ENCODE results near the gene LCLAT1.

Gene LCLAT1

GRCh38 chr2:30645081-30645744, 198.2 kb downstream of the LCLAT1 start:
- no peak overlapping the region for H3K4me3 ChIP-seq (ENCODE audit: low read depth, low read length)
- POLR2A ChIA-PET = no interaction called here
- TF ChIP-seq CTCF (IDR thresholded peaks at IDR 0.05; ENCODE audit: insufficient read depth, low read length, missing control alignments) = no peak
- DNase-seq (ENCODE audit: low read depth, low spot score) = no peak
- CTCF ChIA-PET = interaction anchor here (0.6 kb wide), 1 partner anchor 62 kb away, joined by 3 read pairs; no protein-coding TSS in a partner anchor

GRCh38 chr2:30645745-30646119, 198.7 kb downstream of the LCLAT1 start:
- POLR2A ChIA-PET = no interaction called here
- CTCF ChIA-PET = interaction anchor here (0.8 to 1.1 kb wide), 2 partner anchors 11 to 13 kb away, joined by 3 read pairs; no protein-coding TSS in a partner anchor
- no peak for TF ChIP-seq CTCF (IDR thresholded peaks at IDR 0.05; ENCODE audit: insufficient read depth, low read length, missing control alignments)
- DNase-seq (ENCODE audit: low read depth, low spot score) = no peak
- no peak overlapping the region for H3K4me3 ChIP-seq (ENCODE audit: low read depth, low read length)

- ChIA-PET CTCF (no interaction called here), POLR2A (no interaction called here)
- TF ChIP-seq CTCF (IDR thresholded peaks at IDR 0.05; ENCODE audit: insufficient read depth, low read length, missing control alignments) = no peak
- DNase-seq (ENCODE audit: low read depth, low spot score) = no peak
- H3K4me3 ChIP-seq (ENCODE audit: low read depth, low read length) = no peak overlapping the region
Measured at GRCh38 chr2:30647752-30648457, 200.9 kb downstream of the LCLAT1 start.

GRCh38 chr2:30649278-30649677, 202.2 kb downstream of the LCLAT1 start:
- no peak for DNase-seq (ENCODE audit: low read depth, low spot score)
- H3K4me3 ChIP-seq (ENCODE audit: low read depth, low read length) = no peak overlapping the region
- CTCF ChIA-PET = no interaction called here
- TF ChIP-seq CTCF (IDR thresholded peaks at IDR 0.05; ENCODE audit: insufficient read depth, low read length, missing control alignments) = no peak
- POLR2A ChIA-PET = interaction anchor here (0.7 kb wide), 1 partner anchor 77 kb away, joined by 3 read pairs; no protein-coding TSS in a partner anchor

DNA sequence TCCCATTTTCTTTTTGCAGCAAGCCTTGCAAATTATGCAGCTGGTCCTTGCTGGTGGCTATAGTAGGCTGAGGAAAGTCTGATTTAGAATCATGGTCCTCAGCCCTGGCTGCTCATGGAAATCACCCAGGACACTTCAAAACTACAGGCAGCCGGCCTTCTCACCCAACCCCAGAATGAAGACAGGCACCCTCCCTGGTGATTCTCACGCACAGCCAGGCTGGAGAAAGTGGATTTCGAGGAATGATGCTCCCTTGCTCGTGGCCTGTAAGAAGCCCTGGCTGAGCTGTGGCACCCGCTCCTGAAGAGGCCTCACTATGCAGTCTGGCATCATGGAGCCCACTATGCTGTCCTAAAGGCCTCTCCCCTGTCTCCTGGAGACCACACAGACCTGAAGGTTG, 202.8 kb downstream of the LCLAT1 start:
- CTCF ChIA-PET = no interaction called here
- no peak for TF ChIP-seq CTCF (IDR thresholded peaks at IDR 0.05; ENCODE audit: insufficient read depth, low read length, missing control alignments)
- no peak for DNase-seq (ENCODE audit: low read depth, low spot score)
- POLR2A ChIA-PET = interaction anchor here (0.7 kb wide), 1 partner anchor 77 kb away, joined by 3 read pairs; no protein-coding TSS in a partner anchor
- no peak overlapping the region for H3K4me3 ChIP-seq (ENCODE audit: low read depth, low read length)

DNA sequence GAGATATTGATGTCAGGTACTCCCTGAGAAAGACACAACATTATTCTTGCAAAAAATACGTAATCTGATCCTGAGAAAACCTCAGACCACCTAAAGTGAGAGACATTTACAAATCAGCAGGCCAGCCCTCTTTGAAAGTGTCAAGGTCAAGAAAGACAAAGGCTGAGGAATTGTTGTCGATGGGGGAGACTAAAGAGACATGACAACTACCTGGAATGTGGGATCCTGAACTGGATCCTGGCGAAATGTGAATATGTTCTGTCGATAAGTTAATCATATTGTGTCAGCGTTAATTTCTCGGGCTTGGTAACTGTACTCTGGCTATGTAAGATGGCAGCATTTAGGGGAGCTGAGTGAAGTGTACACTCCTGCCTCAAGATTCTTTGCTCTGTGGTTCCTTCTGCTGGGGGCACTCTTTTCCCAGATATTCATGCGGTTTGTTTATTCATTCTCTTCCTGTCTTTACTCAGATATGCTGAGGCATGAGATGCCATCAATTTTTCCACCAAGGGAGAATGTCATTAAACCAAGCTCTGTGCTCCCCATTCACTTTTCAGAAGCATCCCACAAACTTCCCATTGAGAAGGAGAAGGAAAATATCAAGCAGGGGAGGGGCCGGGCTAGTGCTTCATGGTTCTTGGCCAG, 205.3 kb downstream of the LCLAT1 start:
- no peak for TF ChIP-seq CTCF (IDR thresholded peaks at IDR 0.05; ENCODE audit: insufficient read depth, low read length, missing control alignments)
- ChIA-PET CTCF (interaction anchor here (1.0 to 2.1 kb wide), 2 partner anchors 54 to 59 kb away, joined by 7 to 8 read pairs; no protein-coding TSS in a partner anchor), POLR2A (no interaction called here)
- DNase-seq (ENCODE audit: low read depth, low spot score) = no peak
- no peak overlapping the region for H3K4me3 ChIP-seq (ENCODE audit: low read depth, low read length)

All from AG04449 (cell line).